Measurements from ENCODE around the gene RASAL2.
"Not testable (repeated sequence)": the region's sequence is repeated elsewhere in the genome, so short reads cannot be mapped to it uniquely, and the experiment has no call there.

Gene RASAL2

GRCh38 chr1:178180405-178180804 is 86.5 kb downstream of the RASAL2 start:
- Histone ChIP-seq H3K4me3 (ENCODE audit: low read depth, low read length) (no peak overlapping the region), H3K4me1 (ENCODE audit: control insufficient read depth, insufficient read depth, low read length) (peaks cover 3% of the 10 kb centered on the region), H3K9ac (ENCODE audit: low read depth, low read length) (no peak overlapping the region), H3K9me3 (ENCODE audit: control insufficient read depth, insufficient read depth, low read length) (no peaks in the 10 kb centered on the region), H3K36me3 (ENCODE audit: control insufficient read depth, insufficient read depth, low read length) (no peaks in the 10 kb centered on the region), H3K27me3 (ENCODE audit: control insufficient read depth, insufficient read depth, low read length) (no peaks in the 10 kb centered on the region)

- Histone ChIP-seq H3K27me3 (ENCODE audit: control insufficient read depth, insufficient read depth, low read length) (no peaks in the 10 kb centered on the region), H3K4me3 (ENCODE audit: low read depth, low read length) (no peak overlapping the region), H3K36me3 (ENCODE audit: control insufficient read depth, insufficient read depth, low read length) (no peaks in the 10 kb centered on the region), H3K9ac (ENCODE audit: low read depth, low read length) (no peak overlapping the region), H3K9me3 (ENCODE audit: control insufficient read depth, insufficient read depth, low read length) (no peaks in the 10 kb centered on the region), H3K4me1 (ENCODE audit: control insufficient read depth, insufficient read depth, low read length) (peaks cover 6% of the 10 kb centered on the region)
Observed at GRCh38 chr1:178183796-178184195, 89.9 kb downstream of the RASAL2 start.

- no peaks in the 10 kb centered on the region for H3K9me3 ChIP-seq (ENCODE audit: control insufficient read depth, insufficient read depth, low read length)
- H3K9ac ChIP-seq (ENCODE audit: low read depth, low read length) = no peak overlapping the region
Observed at GRCh38 chr1:178188306-178188705, 94.4 kb downstream of the RASAL2 start.

GRCh38 chr1:178189814-178190213 is 95.9 kb downstream of the RASAL2 start:
- no peaks in the 10 kb centered on the region for H3K36me3 ChIP-seq (ENCODE audit: control insufficient read depth, insufficient read depth, low read length)
- H3K9ac ChIP-seq (ENCODE audit: low read depth, low read length) = no peak overlapping the region
- H3K4me1 ChIP-seq (ENCODE audit: control insufficient read depth, insufficient read depth, low read length) = peaks cover 3% of the 10 kb centered on the region
- no peaks in the 10 kb centered on the region for H3K27me3 ChIP-seq (ENCODE audit: control insufficient read depth, insufficient read depth, low read length)
- H3K9me3 ChIP-seq (ENCODE audit: control insufficient read depth, insufficient read depth, low read length) = no peaks in the 10 kb centered on the region
- H3K4me3 ChIP-seq (ENCODE audit: low read depth, low read length) = no peak overlapping the region

More at GRCh38 chr1:178188306-178188705, 94.4 kb downstream of the RASAL2 start:
- Histone ChIP-seq H3K4me1 (ENCODE audit: control insufficient read depth, insufficient read depth, low read length) (peaks cover 3% of the 10 kb centered on the region), H3K36me3 (ENCODE audit: control insufficient read depth, insufficient read depth, low read length) (no peaks in the 10 kb centered on the region), H3K4me3 (ENCODE audit: low read depth, low read length) (no peak overlapping the region), H3K27me3 (ENCODE audit: control insufficient read depth, insufficient read depth, low read length) (no peaks in the 10 kb centered on the region)

- Histone ChIP-seq H3K9ac (ENCODE audit: low read depth, low read length) (no peak overlapping the region), H3K4me3 (ENCODE audit: low read depth, low read length) (no peak overlapping the region), H3K36me3 (ENCODE audit: control insufficient read depth, insufficient read depth, low read length) (no peaks in the 10 kb centered on the region), H3K4me1 (ENCODE audit: control insufficient read depth, insufficient read depth, low read length) (peaks cover 3% of the 10 kb centered on the region), H3K27me3 (ENCODE audit: control insufficient read depth, insufficient read depth, low read length) (no peaks in the 10 kb centered on the region), H3K9me3 (ENCODE audit: control insufficient read depth, insufficient read depth, low read length) (no peaks in the 10 kb centered on the region)
Observed at GRCh38 chr1:178190881-178191280, 97.0 kb downstream of the RASAL2 start.

GRCh38 chr1:178192686-178193085 is 98.8 kb downstream of the RASAL2 start:
- Histone ChIP-seq H3K9me3 (ENCODE audit: control insufficient read depth, insufficient read depth, low read length) (no peaks in the 10 kb centered on the region), H3K27me3 (ENCODE audit: control insufficient read depth, insufficient read depth, low read length) (no peaks in the 10 kb centered on the region), H3K4me3 (ENCODE audit: low read depth, low read length) (no peak overlapping the region), H3K36me3 (ENCODE audit: control insufficient read depth, insufficient read depth, low read length) (no peaks in the 10 kb centered on the region), H3K9ac (ENCODE audit: low read depth, low read length) (no peak overlapping the region), H3K4me1 (ENCODE audit: control insufficient read depth, insufficient read depth, low read length) (no peaks in the 10 kb centered on the region)

- no peak overlapping the region for H3K9ac ChIP-seq (ENCODE audit: low read depth, low read length)
- no peak overlapping the region for H3K4me3 ChIP-seq (ENCODE audit: low read depth, low read length)
- H3K27me3 ChIP-seq (ENCODE audit: control insufficient read depth, insufficient read depth, low read length) = no peaks in the 10 kb centered on the region
- no peaks in the 10 kb centered on the region for H3K9me3 ChIP-seq (ENCODE audit: control insufficient read depth, insufficient read depth, low read length)
- no peaks in the 10 kb centered on the region for H3K36me3 ChIP-seq (ENCODE audit: control insufficient read depth, insufficient read depth, low read length)
- no peaks in the 10 kb centered on the region for H3K4me1 ChIP-seq (ENCODE audit: control insufficient read depth, insufficient read depth, low read length)
Observed at GRCh38 chr1:178196631-178197030, 102.7 kb downstream of the RASAL2 start.

- H3K27me3 ChIP-seq (ENCODE audit: control insufficient read depth, insufficient read depth, low read length); H3K9me3 ChIP-seq (ENCODE audit: control insufficient read depth, insufficient read depth, low read length); H3K4me3 ChIP-seq (ENCODE audit: low read depth, low read length); H3K4me1 ChIP-seq (ENCODE audit: control insufficient read depth, insufficient read depth, low read length); H3K36me3 ChIP-seq (ENCODE audit: control insufficient read depth, insufficient read depth, low read length); H3K9ac ChIP-seq (ENCODE audit: low read depth, low read length): not testable (repeated sequence)
Observed at GRCh38 chr1:178202095-178202494, 108.2 kb downstream of the RASAL2 start.

- H3K27me3 ChIP-seq (ENCODE audit: control insufficient read depth, insufficient read depth, low read length); H3K9me3 ChIP-seq (ENCODE audit: control insufficient read depth, insufficient read depth, low read length); H3K4me3 ChIP-seq (ENCODE audit: low read depth, low read length); H3K36me3 ChIP-seq (ENCODE audit: control insufficient read depth, insufficient read depth, low read length); H3K9ac ChIP-seq (ENCODE audit: low read depth, low read length); H3K4me1 ChIP-seq (ENCODE audit: control insufficient read depth, insufficient read depth, low read length): not testable (repeated sequence)
Observed at GRCh38 chr1:178202546-178202945, 108.6 kb downstream of the RASAL2 start.

GRCh38 chr1:178208269-178208856 is 114.5 kb downstream of the RASAL2 start:
- H3K27me3 ChIP-seq (ENCODE audit: control insufficient read depth, insufficient read depth, low read length); H3K4me3 ChIP-seq (ENCODE audit: low read depth, low read length); H3K4me1 ChIP-seq (ENCODE audit: control insufficient read depth, insufficient read depth, low read length); H3K9me3 ChIP-seq (ENCODE audit: control insufficient read depth, insufficient read depth, low read length); H3K36me3 ChIP-seq (ENCODE audit: control insufficient read depth, insufficient read depth, low read length); H3K9ac ChIP-seq (ENCODE audit: low read depth, low read length): not testable (repeated sequence)

GRCh38 chr1:178209935-178210334 is 116.0 kb downstream of the RASAL2 start:
- no peak overlapping the region for H3K9ac ChIP-seq (ENCODE audit: low read depth, low read length)
- H3K4me3 ChIP-seq (ENCODE audit: low read depth, low read length) = no peak overlapping the region
- no peaks in the 10 kb centered on the region for H3K36me3 ChIP-seq (ENCODE audit: control insufficient read depth, insufficient read depth, low read length)
- peaks cover 10% of the 10 kb centered on the region for H3K9me3 ChIP-seq (ENCODE audit: control insufficient read depth, insufficient read depth, low read length)
- no peaks in the 10 kb centered on the region for H3K27me3 ChIP-seq (ENCODE audit: control insufficient read depth, insufficient read depth, low read length)
- no peaks in the 10 kb centered on the region for H3K4me1 ChIP-seq (ENCODE audit: control insufficient read depth, insufficient read depth, low read length)

- Histone ChIP-seq H3K4me1 (ENCODE audit: control insufficient read depth, insufficient read depth, low read length) (no peaks in the 10 kb centered on the region), H3K9me3 (ENCODE audit: control insufficient read depth, insufficient read depth, low read length) (no peaks in the 10 kb centered on the region), H3K27me3 (ENCODE audit: control insufficient read depth, insufficient read depth, low read length) (no peaks in the 10 kb centered on the region), H3K9ac (ENCODE audit: low read depth, low read length) (no peak overlapping the region), H3K4me3 (ENCODE audit: low read depth, low read length) (no peak overlapping the region), H3K36me3 (ENCODE audit: control insufficient read depth, insufficient read depth, low read length) (no peaks in the 10 kb centered on the region)
Observed at GRCh38 chr1:178218550-178218949, 124.6 kb downstream of the RASAL2 start.

Data from iPS-15b (cell line).